Measurements from ENCODE around the gene MOK.

MOK gene

GRCh38 chr14:102279688-102280348, 25.1 kb downstream of the MOK start:
- Histone ChIP-seq H3K4me1 (ENCODE audit: low read length) (no peaks in the 10 kb centered on the region), H3K9ac (ENCODE audit: low read length) (no peak overlapping the region), H3K4me3 (ENCODE audit: low read length) (no peak overlapping the region), H3K79me2 (ENCODE audit: low read length) (no peaks in the 10 kb centered on the region), H4K20me1 (ENCODE audit: insufficient read depth, low read length) (no peaks in the 10 kb centered on the region), H2AFZ (ENCODE audit: low read depth, low read length) (no peak overlapping the region), H3K27ac (ENCODE audit: low read length) (no peak overlapping the region), H3K27me3 (ENCODE audit: low read depth, low read length) (no peaks in the 10 kb centered on the region), H3K4me2 (ENCODE audit: low read length) (no peak overlapping the region), H3K36me3 (replicated peaks; ENCODE audit: low read depth, low read length) (no peaks in the 10 kb centered on the region), H3K9me3 (ENCODE audit: insufficient read depth, low read length) (no peaks in the 10 kb centered on the region)
- TF ChIP-seq, protein P1, sequence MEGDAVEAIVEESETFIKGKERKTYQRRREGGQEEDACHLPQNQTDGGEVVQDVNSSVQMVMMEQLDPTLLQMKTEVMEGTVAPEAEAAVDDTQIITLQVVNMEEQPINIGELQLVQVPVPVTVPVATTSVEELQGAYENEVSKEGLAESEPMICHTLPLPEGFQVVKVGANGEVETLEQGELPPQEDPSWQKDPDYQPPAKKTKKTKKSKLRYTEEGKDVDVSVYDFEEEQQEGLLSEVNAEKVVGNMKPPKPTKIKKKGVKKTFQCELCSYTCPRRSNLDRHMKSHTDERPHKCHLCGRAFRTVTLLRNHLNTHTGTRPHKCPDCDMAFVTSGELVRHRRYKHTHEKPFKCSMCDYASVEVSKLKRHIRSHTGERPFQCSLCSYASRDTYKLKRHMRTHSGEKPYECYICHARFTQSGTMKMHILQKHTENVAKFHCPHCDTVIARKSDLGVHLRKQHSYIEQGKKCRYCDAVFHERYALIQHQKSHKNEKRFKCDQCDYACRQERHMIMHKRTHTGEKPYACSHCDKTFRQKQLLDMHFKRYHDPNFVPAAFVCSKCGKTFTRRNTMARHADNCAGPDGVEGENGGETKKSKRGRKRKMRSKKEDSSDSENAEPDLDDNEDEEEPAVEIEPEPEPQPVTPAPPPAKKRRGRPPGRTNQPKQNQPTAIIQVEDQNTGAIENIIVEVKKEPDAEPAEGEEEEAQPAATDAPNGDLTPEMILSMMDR (IDR thresholded peaks at IDR 0.05; ENCODE audit: low read depth, low read length) = no peak
- TF ChIP-seq EZH2phosphoT487 (IDR thresholded peaks at IDR 0.05; ENCODE audit: low read depth) = no peak

GRCh38 chr14:102279282-102279681, 25.7 kb downstream of the MOK start:
- Histone ChIP-seq H3K4me1 (ENCODE audit: low read length) (no peaks in the 10 kb centered on the region), H2AFZ (ENCODE audit: low read depth, low read length) (no peak overlapping the region), H4K20me1 (ENCODE audit: insufficient read depth, low read length) (no peaks in the 10 kb centered on the region), H3K4me2 (ENCODE audit: low read length) (no peak overlapping the region), H3K4me3 (ENCODE audit: low read length) (no peak overlapping the region), H3K79me2 (ENCODE audit: low read length) (no peaks in the 10 kb centered on the region), H3K9me3 (ENCODE audit: insufficient read depth, low read length) (no peaks in the 10 kb centered on the region), H3K9ac (ENCODE audit: low read length) (no peak overlapping the region), H3K27me3 (ENCODE audit: low read depth, low read length) (no peaks in the 10 kb centered on the region), H3K36me3 (replicated peaks; ENCODE audit: low read depth, low read length) (no peaks in the 10 kb centered on the region), H3K27ac (ENCODE audit: low read length) (no peak overlapping the region)
- TF ChIP-seq, protein P1 (IDR thresholded peaks at IDR 0.05; ENCODE audit: low read depth, low read length) = no peak
- TF ChIP-seq EZH2phosphoT487 (IDR thresholded peaks at IDR 0.05; ENCODE audit: low read depth) = no peak

GRCh38 chr14:102278631-102278935, 26.4 kb downstream of the MOK start:
- no peak overlapping the region for H3K27ac ChIP-seq (ENCODE audit: low read length)
- H3K36me3 ChIP-seq (replicated peaks; ENCODE audit: low read depth, low read length) = no peaks in the 10 kb centered on the region
- H3K79me2 ChIP-seq (ENCODE audit: low read length) = no peaks in the 10 kb centered on the region
- no peak overlapping the region for H2AFZ ChIP-seq (ENCODE audit: low read depth, low read length)
- no peak overlapping the region for H3K4me2 ChIP-seq (ENCODE audit: low read length)
- no peaks in the 10 kb centered on the region for H4K20me1 ChIP-seq (ENCODE audit: insufficient read depth, low read length)
- no peaks in the 10 kb centered on the region for H3K9me3 ChIP-seq (ENCODE audit: insufficient read depth, low read length)
- H3K4me3 ChIP-seq (ENCODE audit: low read length) = no peak overlapping the region
- no peaks in the 10 kb centered on the region for H3K27me3 ChIP-seq (ENCODE audit: low read depth, low read length)
- no peaks in the 10 kb centered on the region for H3K4me1 ChIP-seq (ENCODE audit: low read length)
- H3K9ac ChIP-seq (ENCODE audit: low read length) = no peak overlapping the region
- TF ChIP-seq, protein P1 (IDR thresholded peaks at IDR 0.05; ENCODE audit: low read depth, low read length) = no peak
- no peak for TF ChIP-seq EZH2phosphoT487 (IDR thresholded peaks at IDR 0.05; ENCODE audit: low read depth)

DNA sequence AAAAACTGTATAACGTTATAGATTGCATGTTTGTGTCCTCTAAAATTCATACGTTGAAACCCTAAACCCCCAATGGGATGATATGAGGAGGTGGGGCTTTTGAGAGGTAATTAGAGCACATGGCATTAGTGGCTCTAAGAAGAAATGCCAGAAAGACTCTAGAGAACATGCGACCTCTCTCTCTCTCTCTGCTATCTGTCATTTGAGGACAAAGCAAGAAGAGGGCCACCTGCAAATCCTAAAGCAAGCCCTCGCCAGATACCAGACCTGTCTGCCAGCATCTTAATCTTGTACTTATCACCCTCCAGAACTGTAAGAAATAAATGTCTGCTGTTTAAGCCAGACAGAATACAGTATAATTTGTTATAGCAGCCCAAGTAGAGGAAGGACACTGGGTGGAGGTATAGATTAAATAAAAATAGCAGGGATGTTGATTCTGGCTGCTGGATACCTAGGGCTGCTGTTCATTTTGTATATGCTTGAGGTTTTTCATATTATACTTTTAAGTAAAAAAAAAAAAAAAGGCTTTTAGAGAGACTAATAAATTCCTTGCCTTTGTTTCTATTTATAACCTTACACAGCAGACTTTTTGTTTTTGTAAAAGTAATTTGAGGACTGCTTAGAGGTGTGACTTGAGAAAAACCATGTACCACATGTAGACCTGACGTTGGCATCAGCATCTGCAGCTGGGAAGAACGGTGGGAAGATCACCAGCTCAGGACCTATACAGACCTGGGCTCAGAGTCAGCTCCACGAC, 26.9 kb downstream of the MOK start:
- no peaks in the 10 kb centered on the region for H3K36me3 ChIP-seq (replicated peaks; ENCODE audit: low read depth, low read length)
- no peaks in the 10 kb centered on the region for H3K27me3 ChIP-seq (ENCODE audit: low read depth, low read length)
- H3K9ac ChIP-seq (ENCODE audit: low read length) = no peak overlapping the region
- H3K4me3 ChIP-seq (ENCODE audit: low read length) = no peak overlapping the region
- no peaks in the 10 kb centered on the region for H4K20me1 ChIP-seq (ENCODE audit: insufficient read depth, low read length)
- no peak overlapping the region for H3K4me2 ChIP-seq (ENCODE audit: low read length)
- no peak overlapping the region for H3K27ac ChIP-seq (ENCODE audit: low read length)
- H3K4me1 ChIP-seq (ENCODE audit: low read length) = no peaks in the 10 kb centered on the region
- no peaks in the 10 kb centered on the region for H3K9me3 ChIP-seq (ENCODE audit: insufficient read depth, low read length)
- H3K79me2 ChIP-seq (ENCODE audit: low read length) = no peaks in the 10 kb centered on the region
- no peak overlapping the region for H2AFZ ChIP-seq (ENCODE audit: low read depth, low read length)
- TF ChIP-seq EZH2phosphoT487 (IDR thresholded peaks at IDR 0.05; ENCODE audit: low read depth) = no peak
- TF ChIP-seq, protein P1 (IDR thresholded peaks at IDR 0.05; ENCODE audit: low read depth, low read length) = no peak

All from OCI-LY3 (cell line).